ENCODE data around the gene ZBTB7C.

DNA sequence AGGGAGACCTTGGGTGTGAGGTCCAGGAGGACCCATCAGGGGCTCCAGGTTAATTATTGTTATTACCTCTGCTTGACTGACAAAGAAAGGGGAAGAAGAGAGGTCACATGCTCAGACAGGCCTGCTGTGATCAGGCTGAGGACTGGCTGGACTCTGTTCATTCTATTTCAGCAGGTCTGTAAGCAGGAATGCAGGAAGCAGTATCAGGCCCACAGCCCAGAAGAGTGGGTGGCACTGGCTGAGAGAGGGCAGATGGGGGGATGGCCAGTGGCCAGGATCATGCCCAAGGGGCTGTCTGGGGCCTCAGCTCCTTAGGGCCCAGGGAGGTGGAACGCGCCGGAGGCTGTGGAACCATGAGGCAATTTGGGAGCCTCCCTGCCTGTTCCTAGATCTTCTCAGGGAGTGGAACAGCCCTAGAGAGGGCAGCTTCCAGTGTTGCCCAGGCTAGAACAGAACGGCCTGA is 43.7 kb upstream of the ZBTB7C start:
- TF ChIP-seq, protein P1, sequence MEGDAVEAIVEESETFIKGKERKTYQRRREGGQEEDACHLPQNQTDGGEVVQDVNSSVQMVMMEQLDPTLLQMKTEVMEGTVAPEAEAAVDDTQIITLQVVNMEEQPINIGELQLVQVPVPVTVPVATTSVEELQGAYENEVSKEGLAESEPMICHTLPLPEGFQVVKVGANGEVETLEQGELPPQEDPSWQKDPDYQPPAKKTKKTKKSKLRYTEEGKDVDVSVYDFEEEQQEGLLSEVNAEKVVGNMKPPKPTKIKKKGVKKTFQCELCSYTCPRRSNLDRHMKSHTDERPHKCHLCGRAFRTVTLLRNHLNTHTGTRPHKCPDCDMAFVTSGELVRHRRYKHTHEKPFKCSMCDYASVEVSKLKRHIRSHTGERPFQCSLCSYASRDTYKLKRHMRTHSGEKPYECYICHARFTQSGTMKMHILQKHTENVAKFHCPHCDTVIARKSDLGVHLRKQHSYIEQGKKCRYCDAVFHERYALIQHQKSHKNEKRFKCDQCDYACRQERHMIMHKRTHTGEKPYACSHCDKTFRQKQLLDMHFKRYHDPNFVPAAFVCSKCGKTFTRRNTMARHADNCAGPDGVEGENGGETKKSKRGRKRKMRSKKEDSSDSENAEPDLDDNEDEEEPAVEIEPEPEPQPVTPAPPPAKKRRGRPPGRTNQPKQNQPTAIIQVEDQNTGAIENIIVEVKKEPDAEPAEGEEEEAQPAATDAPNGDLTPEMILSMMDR (IDR thresholded peaks at IDR 0.05; ENCODE audit: borderline replicate concordance, extremely low read depth, low read length, poor library complexity, severe bottlenecking): no peak
- TF ChIP-seq EZH2 (IDR thresholded peaks at IDR 0.05; ENCODE audit: borderline replicate concordance, low read depth, low read length, severe bottlenecking): no peak
